Bone marrow (tissue), 2 donors: ENCODE measurements around the gene HM13.
"Not testable (repeated sequence)": the region's sequence is repeated elsewhere in the genome, so short reads cannot be mapped to it uniquely, and the experiment has no call there.

Experiments used
- DNase-seq, 2 donors: peaks; one replicate each; lab custom pipeline; 2025; lab: John Stamatoyannopoulos, UW

HM13 gene

DNA sequence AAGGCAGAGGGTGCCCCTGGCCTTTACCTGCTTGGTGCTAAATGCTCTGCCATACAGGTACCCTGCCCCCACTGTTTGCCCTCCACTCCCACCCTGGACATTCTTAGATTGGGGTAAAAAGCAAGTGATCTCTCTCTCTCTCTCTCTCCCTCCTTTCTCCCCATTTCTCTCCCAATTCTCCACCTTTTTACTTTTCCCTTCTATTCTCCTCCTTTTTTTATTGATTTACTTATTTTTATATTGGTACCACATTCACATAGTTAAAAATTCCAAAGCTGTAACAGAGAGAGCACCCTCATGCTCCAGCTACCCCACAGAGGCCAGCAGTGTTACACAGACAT lies 53.1 kb downstream of the HM13 start:
- no peak for DNase-seq

- DNase-seq, result no peak
Observed at GRCh38 chr20:31568041-31568731, 53.9 kb downstream of the HM13 start.

GRCh38 chr20:31568773-31569162 lies 54.5 kb downstream of the HM13 start:
- DNase-seq, result no peak

- DNase-seq, result peak; percentile 32 to 47
Observed at GRCh38 chr20:31569163-31570020, 55.1 kb downstream of the HM13 start.

GRCh38 chr20:31570021-31570463 lies 55.8 kb downstream of the HM13 start:
- no peak for DNase-seq

DNA sequence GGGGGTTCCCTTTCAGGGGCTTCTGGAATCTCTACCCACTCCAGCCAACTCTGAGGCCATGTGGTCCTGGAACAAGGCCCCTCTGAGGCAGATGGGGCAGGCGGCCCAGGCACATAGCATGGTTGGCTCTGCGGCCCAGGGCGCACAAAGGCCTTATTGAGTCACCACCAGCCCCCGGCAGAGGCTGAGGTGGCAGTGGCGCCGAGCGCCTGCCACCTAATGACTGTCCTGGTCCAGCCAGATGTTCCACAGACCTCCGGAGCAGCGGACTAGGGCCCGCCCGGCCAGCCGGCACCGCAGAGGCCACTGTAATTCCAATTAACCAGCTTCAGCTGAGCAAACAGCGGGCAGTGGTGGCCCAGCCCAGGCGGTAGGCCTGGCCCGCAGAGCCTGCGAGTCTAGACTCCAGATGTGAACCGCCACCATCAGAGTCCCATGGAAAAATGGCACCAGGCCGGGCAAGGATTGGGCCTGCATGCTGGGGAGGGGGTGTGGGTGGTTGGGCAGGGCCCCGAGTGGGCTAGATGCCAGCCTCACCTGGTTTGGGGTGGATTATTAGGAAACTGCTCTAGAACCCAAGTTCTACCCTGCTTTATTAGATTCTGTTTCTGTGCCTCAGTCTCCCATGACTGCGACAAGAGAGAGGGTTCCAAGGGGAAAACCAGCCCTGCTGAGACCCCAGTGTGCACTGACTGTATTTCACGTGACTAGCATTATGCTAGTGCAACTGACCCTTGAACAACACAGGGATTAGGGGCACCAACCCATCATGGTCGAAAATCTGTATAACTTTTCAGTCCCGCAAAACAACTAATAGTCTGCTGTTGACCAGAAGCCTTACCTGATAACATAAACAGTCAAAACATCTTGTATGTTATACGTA lies 56.7 kb downstream of the HM13 start:
- DNase-seq, result no peak

DNA sequence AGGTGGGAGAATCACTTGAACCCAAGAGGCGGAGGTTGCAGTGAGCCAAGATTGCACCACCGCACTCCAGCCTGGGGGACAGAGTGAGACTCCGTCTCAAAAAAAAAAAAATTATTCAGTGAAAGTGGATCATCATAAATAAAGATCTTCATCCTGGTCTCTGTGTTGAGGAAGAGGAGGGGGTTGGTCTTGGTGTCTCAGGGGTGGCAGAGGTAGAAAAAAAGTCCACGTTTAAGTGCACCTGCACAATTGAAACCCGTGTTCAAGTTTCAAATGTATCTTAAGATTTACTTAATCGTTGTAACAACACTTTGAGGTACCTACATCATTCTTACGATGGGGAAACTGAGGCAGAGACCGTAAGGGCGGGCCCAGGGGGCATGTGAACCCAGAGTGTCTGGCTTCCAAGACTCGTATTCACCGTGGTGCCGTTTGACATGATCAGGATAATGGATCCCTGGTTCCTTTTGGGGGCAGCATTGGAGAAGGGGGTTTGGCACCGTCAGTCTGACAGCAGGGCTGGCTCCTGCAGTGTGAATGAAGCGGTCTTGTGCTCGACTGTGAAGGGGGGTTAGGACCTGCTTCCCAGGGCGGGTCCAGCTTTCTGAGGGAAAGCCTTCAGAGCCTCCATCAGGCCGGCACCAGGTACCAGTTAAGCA lies 57.9 kb downstream of the HM13 start:
- peak in 1 of 2 donors; percentile 31 for DNase-seq

- DNase-seq, result peak; percentile 71 to 96
Observed at GRCh38 chr20:31572701-31573554, 58.7 kb downstream of the HM13 start.

DNA sequence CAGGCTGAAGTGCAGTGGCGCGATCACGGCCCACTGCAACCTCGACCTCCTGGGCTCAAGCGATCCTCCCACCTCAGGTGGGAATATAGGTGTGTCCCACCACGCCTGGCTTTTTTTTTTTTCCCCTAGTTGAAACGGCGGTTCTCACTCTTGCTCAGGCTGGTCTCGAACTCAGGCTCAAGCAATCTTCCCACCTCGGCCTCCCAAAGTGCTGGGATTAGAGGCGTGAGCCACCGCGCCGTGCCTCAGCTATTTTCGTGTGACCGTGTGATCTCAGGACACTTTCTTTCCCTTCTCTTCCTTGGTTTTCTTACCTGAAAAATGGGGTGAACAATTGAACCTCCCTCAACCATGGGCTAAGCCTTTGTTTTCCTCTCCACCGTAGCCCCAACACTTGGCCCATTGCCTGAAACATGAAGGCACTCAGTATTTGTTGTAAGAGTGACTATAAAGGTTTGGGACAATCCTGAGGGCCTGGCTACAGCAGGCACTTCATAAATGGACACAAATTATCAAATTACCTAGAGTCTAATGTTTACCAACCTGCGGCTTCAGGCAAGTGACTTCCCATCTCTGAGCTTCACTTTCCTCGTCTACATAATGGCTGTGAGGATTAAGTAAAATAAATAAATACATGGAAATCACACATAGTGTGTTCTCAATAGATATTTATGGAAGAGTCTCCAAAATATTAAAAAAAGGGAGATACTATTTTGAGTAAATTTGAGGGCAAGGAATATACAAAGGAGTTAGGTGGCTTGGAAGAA lies 59.5 kb downstream of the HM13 start:
- no peak for DNase-seq

- not testable (repeated sequence) for DNase-seq
Observed at GRCh38 chr20:31574986-31575385, 60.7 kb downstream of the HM13 start.

GRCh38 chr20:31576751-31577150 lies 62.5 kb downstream of the HM13 start:
- DNase-seq, result no peak

GRCh38 chr20:31577194-31577593 lies 63.0 kb downstream of the HM13 start:
- no peak for DNase-seq

GRCh38 chr20:31578448-31579138 lies 64.4 kb downstream of the HM13 start:
- no peak for DNase-seq

DNA sequence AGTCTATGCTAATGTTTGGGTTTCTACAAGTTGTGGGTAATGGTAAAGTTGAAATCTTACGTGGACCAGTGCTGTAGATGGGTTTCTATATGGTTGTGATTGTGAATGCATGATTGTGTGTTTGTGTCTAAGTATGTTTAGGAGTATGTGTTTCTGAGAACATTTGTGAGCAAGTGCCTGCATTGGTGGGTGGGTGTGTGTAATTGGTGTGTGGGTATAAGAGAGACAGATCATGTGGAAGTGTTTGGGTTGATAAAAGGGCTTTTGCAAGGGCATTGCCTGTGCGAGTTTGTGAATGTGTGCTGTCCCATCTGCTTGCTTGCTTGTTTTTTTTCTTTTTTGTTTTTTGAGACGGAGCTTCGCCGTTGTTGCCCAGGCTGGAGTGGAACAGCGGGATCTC lies 65.0 kb downstream of the HM13 start:
- no peak for DNase-seq

GRCh38 chr20:31579941-31580651 lies 65.9 kb downstream of the HM13 start:
- not testable (repeated sequence) for DNase-seq

DNA sequence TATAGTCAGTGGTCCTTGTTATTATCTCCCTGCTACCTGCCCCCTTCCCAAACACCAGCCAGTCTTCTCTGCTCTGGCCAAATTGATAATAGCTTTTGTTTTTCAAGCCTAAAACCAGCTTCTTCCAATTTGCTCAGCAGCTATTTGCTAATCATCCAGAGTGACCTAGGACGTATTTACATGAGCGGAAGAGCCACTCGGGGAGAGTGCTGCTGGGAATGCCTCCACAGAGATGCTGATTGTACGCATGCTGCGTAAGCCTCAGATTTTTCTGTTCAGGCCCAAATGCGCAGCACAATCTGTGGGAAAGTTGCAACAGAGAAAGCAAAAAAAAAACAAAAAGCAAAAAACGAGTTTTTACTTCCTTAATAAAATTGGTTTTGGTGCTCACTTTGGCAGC lies 66.5 kb downstream of the HM13 start:
- no peak for DNase-seq

DNA sequence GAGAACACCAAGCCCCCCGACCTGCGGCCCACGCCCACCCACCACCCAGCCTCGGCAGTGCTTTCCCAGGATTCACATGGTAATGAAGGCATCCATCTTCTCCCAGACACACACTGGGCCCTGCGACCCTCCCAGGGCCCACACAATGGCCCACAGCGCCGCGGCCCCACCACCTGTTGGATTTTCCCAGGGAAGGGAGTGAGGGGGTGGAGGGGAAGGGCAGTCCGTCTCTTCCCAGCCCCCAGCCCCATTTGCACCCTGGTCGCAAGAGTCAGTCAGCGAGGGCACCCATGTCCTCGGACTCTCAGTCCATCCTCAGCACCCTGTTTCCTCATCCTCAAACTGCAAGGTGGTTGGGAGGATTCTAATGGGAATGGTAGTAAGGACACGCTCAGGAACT lies 67.1 kb downstream of the HM13 start:
- DNase-seq, result no peak

DNA sequence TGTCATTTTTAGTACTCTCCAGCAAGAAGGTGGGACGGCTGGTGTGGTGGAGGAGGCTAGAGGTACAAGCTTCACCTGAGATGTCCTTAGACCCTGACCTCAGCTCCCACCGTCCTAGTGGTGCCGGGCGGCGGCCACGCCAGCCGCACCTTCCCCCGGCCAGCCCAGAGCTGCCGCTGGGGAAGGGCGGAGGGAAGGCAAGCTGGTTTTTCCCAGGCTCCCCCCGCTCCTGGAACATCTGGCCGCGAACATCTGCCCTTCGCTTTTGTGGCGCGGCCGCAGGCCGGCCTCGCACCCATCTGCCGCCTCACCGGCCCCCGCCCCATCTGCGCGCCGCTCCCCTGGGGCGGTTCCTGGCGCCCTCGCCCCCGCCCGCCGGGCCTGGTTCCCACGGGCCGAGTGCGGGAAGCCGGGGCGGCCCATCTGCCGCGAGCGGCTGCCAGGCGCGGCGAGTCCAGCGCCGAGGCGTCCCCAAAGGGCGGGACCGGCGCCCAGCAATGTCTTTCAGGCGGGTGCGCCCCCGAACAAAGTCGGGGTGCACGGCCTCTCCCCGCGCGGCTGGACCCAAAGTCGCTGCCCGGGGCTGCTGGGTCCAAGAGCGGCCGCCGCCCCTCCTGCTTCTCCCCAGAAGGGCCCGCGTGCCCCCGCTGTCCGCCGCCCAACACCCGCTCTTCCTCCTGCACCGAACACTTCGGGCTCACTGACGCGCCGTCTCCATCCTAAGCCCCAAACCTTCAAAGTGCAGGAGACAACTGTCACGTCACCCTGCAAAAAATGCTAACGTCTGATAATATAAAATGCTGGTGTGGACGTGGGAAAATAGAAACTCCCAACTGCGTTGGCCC lies 73.5 kb downstream of the HM13 start:
- no peak for DNase-seq
